COR-L47 (cell line): ENCODE measurements around the gene TMEM87B.
"Not testable (repeated sequence)": the region's sequence is repeated elsewhere in the genome, so short reads cannot be mapped to it uniquely, and the experiment has no call there.

Experiments
- DNase-seq: peaks from one replicate; lab custom pipeline; 2025; lab: John Stamatoyannopoulos, UW

The TMEM87B gene

DNA sequence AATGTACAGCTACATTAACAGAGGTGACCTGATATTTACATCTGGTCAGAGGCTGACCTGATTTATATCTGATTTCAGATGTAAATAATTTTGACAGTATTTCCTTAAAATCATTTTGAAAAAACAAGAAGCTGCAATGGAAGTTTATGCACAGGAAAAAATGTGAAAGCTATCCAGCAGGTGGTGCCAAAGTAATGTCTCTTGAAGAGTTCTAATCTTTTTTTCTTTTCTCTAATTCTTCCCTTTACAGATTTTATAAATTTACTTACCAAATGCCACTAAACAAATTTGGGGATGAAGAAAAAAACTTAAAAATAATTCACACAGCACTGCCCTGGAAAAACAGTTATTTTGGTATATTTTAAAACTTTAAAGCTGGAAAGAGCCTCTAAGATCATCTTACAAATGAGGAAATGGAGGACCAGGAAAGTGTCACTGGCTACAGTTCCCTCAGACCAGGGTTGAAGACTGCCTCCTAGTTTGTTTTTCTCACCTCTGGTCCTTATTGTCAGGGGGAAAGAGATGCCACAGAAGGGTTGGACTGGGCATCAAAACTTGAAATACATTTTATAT is 66.7 kb downstream of the TMEM87B start:
- DNase-seq: peak; percentile 52

DNA sequence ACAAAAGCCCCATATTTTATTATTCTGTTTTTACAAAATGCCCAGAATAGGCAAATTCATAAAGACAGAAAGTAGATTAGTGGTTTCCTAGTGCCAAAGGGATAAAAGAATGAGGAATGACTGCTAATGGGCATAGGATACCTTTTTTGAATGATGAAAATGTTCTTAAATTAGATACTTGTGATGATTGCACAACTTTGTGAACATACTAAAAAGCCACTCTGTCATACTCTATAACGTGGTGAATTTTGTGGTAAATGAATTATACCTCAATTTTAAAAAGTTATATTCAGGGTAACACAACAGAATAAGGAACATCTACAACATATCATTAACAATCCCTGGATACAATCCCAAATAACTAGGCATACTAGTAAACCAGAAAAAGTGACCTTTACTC is 74.0 kb downstream of the TMEM87B start:
- DNase-seq: no peak

DNA sequence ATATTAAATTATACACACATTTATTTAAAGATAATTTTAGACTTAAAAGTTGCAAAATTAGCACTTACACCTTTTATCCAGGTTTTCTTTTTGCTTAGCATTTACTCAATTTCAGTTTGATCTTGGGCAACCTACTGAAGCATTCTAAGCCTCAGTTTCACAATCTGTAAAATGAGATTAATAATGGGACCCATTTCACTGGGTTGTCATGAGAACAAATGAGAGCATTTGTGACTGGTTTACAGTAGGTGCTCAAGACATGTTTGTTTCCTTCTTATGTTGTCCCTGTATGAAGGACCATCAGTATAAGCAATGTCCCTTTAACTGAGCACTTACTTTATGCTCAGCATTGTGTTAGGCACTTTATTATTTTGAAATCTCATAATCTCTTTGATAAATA is 78.3 kb downstream of the TMEM87B start:
- DNase-seq: no peak

DNA sequence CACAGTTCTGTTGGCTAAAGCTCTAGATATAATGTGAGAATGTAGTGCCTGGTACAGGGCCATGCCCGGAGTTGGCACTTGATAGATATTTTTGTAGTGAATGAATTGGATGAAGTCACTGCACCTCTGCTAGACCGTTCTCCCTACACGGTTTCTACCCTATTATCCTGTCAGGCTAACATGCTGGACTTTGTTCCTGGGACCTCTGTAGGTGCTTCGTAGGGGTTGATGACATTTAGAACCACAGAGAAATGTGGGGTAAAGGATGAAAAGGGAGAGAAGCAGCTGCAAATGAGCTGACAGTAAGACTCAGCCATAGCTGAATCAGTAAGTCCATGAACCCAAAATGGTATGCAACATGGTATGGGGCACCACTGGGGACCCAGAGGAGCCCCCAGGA is 79.1 kb downstream of the TMEM87B start:
- DNase-seq: no peak

DNA sequence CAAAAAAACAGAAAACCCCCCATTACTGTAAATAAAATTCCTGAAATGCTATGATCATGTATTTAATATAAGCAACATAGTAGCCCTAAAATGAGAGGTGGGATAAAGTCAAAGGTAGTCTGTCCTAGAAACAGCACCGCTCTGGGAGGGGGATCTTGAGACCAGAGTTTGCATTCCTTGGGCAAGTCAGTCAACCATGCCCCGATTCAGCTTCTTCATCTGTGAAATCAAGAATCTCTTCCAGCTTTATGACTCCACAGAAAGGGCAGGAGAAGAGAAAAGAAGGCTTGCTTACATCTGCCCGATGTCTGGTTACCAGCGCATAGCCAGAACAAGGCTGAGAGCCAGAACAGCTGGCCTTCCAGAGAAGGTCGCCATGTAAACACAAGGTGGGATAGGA is 81.0 kb downstream of the TMEM87B start:
- no peak for DNase-seq

DNA sequence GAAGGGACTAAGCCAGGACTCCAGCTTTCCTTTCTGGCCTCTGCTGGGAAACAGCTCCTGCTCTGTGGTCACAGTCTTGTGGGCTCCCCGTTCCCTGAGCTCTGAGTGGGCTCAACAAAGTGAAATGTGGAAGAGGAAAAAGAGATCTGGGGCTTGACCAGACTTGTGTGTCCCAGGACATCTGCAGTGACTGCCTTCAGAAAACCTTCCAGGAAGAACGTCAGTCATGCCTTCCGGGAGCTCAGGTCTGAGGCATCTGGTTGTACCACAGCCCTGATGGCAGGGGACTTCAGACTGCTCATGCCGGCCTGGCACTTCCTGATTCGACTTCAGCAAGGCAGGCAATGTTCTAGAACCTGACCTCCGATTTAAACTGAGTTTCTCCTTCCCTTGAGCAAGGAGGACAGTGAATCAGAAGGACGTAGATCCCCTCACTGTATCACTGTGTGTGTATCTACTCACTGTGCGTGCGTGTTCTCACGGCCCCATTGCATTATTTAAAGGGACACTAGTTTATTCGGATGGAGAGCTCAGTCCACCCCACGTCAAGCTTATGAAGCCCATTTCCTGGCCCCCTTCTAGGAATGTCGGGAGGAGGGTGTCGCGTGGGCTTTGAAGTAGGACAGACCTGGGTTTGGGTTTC is 82.6 kb downstream of the TMEM87B start:
- no peak for DNase-seq

DNA sequence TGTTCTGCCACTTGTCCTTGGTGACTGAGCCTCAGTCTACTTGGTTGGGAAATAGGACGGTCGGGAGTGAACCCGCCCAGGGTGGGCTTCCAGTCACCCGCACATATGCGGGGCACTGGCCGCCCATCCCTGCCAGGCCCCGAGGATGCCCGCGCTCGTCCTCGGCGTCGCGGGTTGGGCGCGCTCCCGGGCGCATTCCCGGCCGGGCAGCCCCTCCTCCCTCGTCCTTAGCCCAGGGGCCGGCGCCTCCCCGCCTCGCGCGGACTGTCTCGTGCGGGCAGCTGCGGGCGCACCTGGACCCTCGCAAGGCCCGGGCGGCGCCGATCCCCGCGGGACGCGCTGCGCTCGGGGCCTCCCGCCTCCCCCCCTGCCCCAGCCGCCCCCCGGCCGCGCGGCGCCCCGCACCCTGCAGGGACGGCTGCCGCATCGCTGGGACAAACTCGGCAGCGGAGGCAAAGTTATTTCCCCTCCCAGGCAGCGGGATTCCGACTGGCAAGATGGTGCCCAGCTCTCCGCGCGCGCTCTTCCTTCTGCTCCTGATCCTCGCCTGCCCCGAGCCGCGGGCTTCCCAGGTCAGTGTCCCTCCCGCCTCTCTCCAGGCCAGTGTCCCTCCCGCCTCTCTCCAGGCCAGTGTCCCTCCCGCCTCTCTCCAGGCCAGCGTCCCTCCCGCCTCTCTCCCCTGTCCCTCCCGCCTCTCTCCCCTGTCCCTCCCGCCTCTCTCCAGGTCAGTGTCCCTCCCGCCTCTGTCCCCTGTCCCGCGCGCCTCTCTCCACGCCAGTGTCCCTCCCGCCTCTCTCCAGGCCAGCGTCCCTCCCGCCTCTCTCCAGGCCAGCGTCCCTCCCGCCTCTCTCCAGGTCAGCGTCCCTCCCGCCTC is 83.3 kb downstream of the TMEM87B start, which contains the start of gene FBLN7:
TSS of gene FBLN7 (plus strand) at position 227 of the 874 bp plus-strand sequence. CDS start at position 498, 271 bp downstream.
- DNase-seq: peak; percentile 24

DNA sequence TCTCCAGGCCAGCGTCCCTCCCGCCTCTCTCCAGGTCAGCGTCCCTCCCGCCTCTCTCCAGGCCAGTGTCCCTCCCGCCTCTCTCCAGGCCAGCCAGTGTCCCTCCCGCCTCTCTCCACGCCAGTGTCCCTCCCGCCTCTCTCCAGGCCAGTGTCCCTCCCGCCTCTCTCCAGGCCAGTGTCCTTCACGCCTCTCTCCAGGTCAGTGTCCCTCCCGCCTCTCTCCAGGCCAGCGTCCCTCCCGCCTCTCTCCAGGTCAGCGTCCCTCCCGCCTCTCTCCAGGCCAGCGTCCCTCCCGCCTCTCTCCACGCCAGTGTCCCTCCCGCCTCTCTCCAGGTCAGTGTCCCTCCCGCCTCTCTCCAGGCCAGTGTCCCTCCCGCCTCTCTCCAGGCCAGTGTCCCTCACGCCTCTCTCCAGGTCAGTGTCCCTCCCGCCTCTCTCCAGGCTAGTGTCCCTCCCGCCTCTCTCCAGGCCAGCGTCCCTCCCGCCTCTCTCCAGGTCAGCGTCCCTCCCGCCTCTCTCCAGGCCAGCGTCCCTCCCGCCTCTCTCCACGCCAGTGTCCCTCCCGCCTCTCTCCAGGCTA is 84.1 kb downstream of the TMEM87B start:
- DNase-seq: not testable (repeated sequence)

DNA sequence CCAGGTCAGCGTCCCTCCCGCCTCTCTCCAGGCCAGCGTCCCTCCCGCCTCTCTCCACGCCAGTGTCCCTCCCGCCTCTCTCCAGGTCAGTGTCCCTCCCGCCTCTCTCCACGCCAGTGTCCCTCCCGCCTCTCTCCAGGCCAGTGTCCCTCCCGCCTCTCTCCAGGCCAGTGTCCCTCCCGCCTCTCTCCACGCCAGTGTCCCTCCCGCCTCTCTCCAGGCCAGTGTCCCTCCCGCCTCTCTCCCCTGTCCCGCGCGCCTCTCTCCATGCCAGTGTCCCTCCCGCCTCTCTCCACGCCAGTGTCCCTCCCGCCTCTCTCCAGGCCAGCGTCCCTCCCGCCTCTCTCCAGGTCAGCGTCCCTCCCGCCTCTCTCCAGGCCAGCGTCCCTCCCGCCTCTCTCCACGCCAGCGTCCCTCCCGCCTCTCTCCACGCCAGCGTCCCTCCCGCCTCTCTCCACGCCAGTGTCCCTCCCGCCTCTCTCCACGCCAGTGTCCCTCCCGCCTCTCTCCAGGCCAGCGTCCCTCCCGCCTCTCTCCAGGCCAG is 84.7 kb downstream of the TMEM87B start:
- DNase-seq: not testable (repeated sequence)

DNA sequence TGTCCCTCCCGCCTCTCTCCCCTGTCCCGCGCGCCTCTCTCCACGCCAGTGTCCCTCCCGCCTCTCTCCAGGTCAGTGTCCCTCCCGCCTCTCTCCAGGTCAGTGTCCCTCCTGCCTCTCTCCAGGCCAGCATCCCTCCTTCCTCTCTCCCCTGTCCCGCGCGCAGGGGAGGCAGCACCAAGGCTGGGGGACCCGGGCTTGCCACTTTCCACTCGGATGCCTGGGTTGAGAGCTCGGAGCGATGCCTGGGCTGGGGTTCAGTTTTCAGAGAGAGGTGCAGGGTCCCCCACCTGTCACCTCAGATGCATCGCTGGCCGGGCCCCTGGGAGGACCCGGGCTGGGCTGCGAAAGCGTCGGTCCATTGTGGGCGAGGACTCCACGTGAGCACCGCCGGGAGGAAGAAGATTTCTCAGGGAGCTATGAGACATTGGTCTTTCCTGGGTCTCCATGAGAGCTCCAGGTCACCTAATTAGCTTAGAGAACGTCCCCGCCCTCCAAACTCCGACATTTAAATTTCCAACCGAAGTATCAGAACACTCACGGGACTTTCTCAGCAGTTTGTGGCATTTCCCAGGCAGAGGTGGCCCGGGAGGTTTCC is 85.2 kb downstream of the TMEM87B start:
- DNase-seq: no peak

DNA sequence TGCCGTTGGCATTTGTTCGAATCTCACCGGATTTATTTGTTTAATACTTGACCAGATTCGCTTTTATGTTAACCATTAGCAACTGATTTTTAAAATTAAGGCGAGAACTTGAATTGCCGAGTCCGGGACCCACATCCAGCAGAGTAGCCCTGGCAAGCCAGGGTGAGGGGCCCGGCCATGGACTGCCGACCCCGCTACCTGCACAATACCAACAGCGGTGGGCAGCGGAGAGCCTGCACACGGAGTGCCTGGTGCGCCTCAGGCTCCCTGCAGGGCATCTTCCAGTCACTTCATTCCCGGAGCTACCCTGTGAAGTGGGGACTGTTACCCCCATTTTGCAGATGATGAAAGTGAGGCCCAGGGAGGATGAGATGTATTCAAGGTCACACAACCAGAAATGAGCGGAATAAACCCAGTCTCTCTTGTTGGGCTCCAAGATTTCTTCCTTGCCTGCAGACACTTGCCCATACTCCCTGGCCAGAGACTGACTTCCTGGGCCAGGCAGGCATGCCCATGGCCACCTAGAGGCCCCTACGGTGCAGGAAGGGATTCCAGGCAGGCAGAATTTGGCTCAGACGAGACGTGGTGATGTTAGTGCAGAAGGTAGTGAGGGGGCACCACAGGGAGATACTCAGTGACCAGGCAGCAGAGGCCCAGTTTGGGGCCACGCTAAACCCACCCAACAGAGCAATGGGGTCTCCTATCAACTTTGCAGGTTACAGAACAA is 86.0 kb downstream of the TMEM87B start:
- DNase-seq: no peak

DNA sequence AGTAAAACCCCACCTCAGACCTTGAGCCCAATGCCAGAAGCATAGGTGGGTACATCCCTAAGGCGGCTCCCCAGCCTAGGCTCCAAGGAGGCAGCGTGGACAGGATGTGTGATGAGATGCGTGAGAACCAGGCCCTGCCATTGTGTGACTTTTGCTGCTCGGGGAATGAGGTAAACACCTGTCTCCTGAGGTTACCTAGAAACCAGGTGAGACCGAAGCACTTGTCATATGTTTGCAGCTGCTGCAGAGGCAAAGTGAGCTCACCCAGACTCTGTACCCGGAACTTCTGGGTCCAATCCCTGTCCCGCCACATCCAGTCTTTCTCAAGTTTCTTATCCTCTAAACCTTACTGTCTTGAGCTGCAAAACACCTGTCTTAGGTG is 86.5 kb downstream of the TMEM87B start:
- peak; percentile 40 for DNase-seq

DNA sequence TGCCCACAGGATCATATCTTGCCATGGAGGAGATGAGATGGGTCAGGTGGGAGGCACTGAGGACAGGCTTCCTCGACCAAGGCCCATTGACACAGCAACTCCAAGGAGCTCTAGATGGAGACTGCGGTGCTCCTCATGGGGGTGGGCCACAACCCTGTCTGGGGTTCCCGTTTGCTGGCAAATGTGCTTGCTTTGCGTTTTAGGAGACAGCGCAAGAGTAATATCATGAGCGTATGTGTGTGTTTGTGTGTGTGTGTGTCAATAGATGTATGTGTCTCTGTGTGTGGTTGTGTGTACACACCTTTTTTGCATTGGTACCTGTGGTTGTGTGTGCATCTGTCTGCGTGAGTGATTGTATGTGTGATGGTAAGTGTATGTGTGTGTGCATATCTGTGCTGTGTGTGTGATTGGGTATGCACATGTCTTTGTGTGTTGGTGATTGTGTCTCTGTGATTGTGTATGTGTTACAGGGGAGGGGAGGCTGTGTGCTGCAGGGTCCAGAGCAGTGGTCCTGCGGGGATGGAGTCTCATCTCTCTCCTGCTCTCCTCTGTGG is 87.5 kb downstream of the TMEM87B start:
- DNase-seq: no peak

DNA sequence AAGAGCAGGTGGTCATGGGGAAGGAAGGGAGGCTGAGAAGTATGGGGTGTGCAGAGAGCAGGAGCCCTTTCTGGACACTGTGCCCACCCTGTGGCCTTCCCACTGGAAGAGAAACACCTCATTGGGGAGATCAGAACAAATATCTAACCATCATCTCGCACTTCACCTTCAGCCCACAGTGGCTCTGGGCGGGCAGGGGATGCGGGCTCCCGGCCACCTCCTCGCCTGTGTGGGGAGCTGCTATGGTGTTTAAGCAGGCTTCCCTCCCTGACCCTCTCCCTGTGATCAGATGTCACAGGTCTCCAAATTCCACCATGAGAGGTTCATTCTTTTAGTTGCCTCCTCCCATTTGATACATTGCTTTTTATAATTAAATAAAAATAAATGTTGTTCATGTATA is 88.1 kb downstream of the TMEM87B start:
- DNase-seq: no peak

DNA sequence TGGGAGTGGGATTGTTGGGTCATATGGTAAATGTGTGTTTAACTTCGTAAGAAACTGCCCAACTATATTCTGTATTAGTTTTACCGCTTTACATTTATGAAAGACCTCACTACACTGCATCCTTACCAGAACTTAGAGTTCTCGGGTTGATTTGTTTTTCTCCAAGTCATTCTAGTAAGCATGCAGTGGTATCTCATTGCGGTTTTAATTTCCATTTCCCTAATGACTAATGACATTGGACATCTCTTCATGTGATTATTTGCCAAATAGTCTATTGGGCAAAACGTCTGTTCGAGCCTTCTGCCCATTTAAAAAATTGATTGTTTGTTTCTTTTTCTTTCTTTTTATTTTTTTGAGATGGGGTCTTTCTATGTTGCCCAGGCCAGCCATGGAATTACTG is 89.9 kb downstream of the TMEM87B start:
- DNase-seq: no peak

DNA sequence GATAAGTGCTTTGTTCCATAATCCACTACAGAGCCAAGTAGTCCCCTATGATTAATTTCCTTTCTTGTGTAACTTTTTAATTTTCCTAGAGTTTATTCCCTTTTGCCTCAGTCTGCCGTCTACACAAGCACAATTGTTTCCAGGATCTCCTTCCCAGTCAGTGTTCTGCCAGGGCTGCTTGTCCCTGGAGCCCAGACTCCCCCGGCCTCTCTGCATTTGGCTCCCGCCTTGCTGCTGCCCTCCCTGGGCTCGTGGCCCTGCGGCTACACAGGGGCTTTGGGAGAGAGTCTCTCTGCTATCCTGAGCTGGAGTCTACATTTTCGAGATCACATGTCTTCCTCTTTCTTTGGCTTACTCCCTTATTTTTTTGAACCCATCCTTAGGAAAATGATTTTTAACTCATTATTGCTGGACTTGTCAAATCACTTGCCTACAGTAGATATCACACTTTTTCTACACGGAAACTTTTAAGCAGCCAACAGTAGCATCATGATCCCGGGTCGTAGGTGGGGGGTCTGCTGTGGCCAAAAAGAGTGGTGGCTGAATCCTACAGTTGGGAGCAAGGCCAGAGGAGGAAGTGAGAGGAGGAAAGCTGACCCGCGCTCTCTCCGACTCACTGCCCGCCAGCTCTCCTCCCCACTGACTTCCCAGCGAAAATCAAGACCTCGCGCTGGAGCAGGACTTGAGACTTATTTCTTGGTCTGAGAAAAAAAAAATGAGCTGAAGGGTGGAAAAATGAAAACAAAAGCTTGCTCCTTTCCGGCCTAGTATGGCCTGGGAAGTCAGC is 92.5 kb downstream of the TMEM87B start:
- DNase-seq: no peak

DNA sequence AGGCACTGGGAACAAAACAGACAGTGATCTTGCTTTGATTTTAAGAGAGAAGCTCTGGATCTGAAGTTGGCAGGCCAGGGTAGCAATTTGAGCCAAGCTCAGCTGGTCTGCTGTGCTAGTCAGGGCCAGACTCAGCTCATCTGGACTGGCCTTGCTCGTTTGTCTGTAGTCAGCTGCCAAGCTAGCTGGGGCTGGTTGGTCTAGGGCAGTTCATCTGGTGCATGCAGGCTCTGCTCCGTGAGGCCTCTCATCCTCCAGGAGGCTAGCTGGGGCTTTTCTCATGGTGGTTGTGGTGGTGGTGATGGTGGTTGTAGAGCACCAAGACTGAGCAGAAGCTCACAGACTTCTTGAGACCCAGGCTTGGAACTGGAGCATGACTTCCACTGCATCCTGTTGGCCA is 93.4 kb downstream of the TMEM87B start:
- no peak for DNase-seq

DNA sequence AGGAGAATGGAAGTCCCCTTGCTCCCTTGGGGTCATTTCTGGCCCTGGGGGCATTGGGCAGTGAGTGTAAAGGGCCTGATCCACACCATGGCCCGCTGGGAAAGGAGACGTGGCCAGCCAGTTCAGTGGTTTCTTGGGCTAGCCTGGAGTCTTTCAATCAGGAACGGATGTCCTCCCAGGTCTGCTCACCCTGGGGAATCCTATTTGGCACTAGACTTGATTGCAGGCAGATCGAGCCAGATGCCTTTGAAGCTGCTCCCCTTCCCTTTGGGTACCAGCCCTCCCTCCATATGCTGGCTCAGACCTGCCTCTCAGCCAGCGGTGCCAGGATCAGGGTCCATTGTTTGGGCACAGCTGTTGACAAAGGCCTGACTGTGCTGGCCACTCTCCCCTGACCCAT is 94.1 kb downstream of the TMEM87B start:
- no peak for DNase-seq

DNA sequence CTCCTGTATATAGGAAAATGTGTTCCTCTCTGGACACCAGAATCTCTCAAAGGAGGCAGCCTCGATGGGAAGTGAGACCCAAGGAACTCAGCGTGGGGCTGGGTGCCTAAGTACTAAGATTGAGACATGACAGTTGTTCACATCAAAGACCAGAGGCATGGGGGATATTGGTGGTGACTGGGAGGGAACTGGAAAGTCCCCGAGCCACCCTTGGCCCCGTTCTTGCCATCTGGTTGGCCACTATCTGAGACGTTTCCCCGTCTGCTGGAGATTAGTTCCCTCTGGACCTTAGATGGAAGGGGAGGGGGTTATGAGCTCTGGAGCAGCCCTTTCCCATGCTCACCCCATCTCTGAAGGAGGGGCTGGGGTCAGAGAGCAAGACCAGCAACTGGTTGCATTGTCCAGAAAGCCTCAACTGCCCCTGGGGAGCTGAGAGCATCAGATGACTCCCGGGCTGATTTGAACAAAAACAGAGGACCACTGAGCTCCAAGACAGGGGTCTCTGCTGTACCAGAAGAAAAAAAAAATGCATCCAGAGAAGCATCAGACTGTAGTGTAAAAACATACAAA is 94.9 kb downstream of the TMEM87B start:
- no peak for DNase-seq

DNA sequence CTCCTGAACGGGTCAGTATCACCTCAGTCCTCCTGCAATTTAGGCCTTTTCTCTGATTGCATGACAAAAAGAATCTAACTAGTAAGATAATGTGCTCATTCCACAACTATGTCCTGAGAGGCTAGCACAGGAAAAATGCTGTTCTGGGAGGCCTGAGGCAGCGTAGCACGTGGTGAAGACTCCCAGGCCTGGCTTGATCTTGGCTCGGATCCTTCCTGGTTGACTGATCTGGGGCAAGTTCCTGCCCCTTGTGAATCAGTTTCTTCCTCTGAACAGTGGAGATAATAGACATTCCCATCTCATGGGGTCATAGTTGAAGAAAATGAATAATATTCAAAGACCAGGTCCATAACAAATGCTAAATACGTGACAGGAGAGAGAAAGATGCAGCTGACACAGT is 95.4 kb downstream of the TMEM87B start:
- DNase-seq: no peak
